Hepatocyte (in vitro differentiated cells): ENCODE measurements around the gene AMBRA1. TPM values are rescaled to one million over a fixed set of nuclear protein-coding genes. Genes with fewer than 3 reads are reported as not detected.

Experiments used
- DNase-seq: peaks from one replicate; pipeline ENCODE4 v3.0.0-alpha.2; 2016; ENCODE audit warnings: low spot score
- H2AFZ ChIP-seq: fragments of 200-600 bp; sonication (generic); 2 replicates; pipeline ENCODE4 v1.6.0; 2016; ENCODE audit warnings: antibody characterized with exemption, mild to moderate bottlenecking
- H3K27ac ChIP-seq: fragments of 200-600 bp; sonication (generic); 2 replicates; pipeline ENCODE4 v1.5.1; 2016; ENCODE audit warnings: mild to moderate bottlenecking
- H3K27me3 ChIP-seq: fragments of 200-600 bp; sonication (generic); 2 replicates; pipeline ENCODE4 v1.6.1; 2016
- H3K36me3 ChIP-seq: fragments of 200-600 bp; sonication (generic); replicated peaks from 2 replicates; pipeline ENCODE4 v1.5.1; 2016; ENCODE audit warnings: low read depth; ENCODE audit not compliant: insufficient read depth
- H3K4me1 ChIP-seq: fragments of 200-600 bp; sonication (generic); 2 replicates; pipeline ENCODE4 v1.5.1; 2016; ENCODE audit warnings: mild to moderate bottlenecking, moderate library complexity; ENCODE audit not compliant: insufficient read depth
- H3K4me2 ChIP-seq: fragments of 200-600 bp; sonication (generic); 2 replicates; pipeline ENCODE4 v1.6.0; 2016
- H3K4me3 ChIP-seq: fragments of 200-600 bp; sonication (generic); 2 replicates; pipeline ENCODE4 v1.5.1; 2016; ENCODE audit warnings: mild to moderate bottlenecking
- H3K79me2 ChIP-seq: fragments of 200-600 bp; sonication (generic); 2 replicates; pipeline ENCODE4 v1.6.0; 2017; ENCODE audit warnings: mild to moderate bottlenecking
- H3K9me2 ChIP-seq: fragments of 200-600 bp; sonication (generic); replicated peaks from 2 replicates; pipeline ENCODE4 v1.6.0; 2017; ENCODE audit warnings: mild to moderate bottlenecking; ENCODE audit not compliant: insufficient read depth
- H3K9me3 ChIP-seq: fragments of 200-600 bp; sonication (generic); 2 replicates; pipeline ENCODE4 v1.5.1; 2016; ENCODE audit warnings: low read depth, mild to moderate bottlenecking
- H4K20me1 ChIP-seq: fragments of 200-600 bp; sonication (generic); 2 replicates; pipeline ENCODE4 v1.6.0; 2016; ENCODE audit warnings: mild to moderate bottlenecking; ENCODE audit not compliant: insufficient read depth, poor library complexity, severe bottlenecking
- CTCF ChIP-seq: fragments of 200-600 bp; sonication (generic); IDR thresholded peaks from 2 replicates; pipeline ENCODE4 v1.5.1; 2016; ENCODE audit warnings: antibody characterized with exemption, mild to moderate bottlenecking; ENCODE audit not compliant: poor library complexity
- EZH2 ChIP-seq: fragments of 200-600 bp; sonication (generic); IDR thresholded peaks from 2 replicates; pipeline ENCODE4 v1.6.1; 2016; ENCODE audit warnings: antibody characterized with exemption, mild to moderate bottlenecking, borderline replicate concordance
- EZH2phosphoT487 ChIP-seq: fragments of 200-600 bp; sonication (generic); IDR thresholded peaks from one replicate; pipeline ENCODE4 v1.6.1; 2018; ENCODE audit warnings: antibody characterized with exemption, mild to moderate bottlenecking, low read depth, moderate library complexity; ENCODE audit not compliant: unreplicated experiment, severe bottlenecking
- WGBS: methylation state at CpG from one replicate; pipeline ENCODE4 v1.1.6; 2016; ENCODE audit warnings: low lambda C conversion rate; ENCODE audit errors: missing lambda C conversion rate; 5-methylcytosine and 5-hydroxymethylcytosine counted together
- polyA plus RNA-seq: library from polyadenylated mRNA; unstranded; fragments of >200 nt; fragmentation: Nextera tagmentation; extraction: Ambion mirVana; gene quantifications from 2 replicates; pipeline ENCODE4 v1.2.1, GENCODE V29; 2016
- total RNA-seq: library from RNA; depleted of rRNA; stranded (reverse); fragments of >200 nt; gene quantifications from 2 replicates; pipeline ENCODE4 v1.2.3, GENCODE V29; 2014

Gene AMBRA1
- total and polyA plus RNA-seq, 2 experiments from 2014 or later: 7.2 to 31.2 TPM

- H3K27ac ChIP-seq: no peak overlapping the region
- H3K27me3 ChIP-seq: no peaks in the 10 kb centered on the region
- H3K79me2 ChIP-seq: no peaks in the 10 kb centered on the region
- H2AFZ ChIP-seq: no peak overlapping the region
- H3K4me1 ChIP-seq: no peaks in the 10 kb centered on the region
- no peaks in the 10 kb centered on the region for H4K20me1 ChIP-seq
- no peak for DNase-seq
- H3K4me3 ChIP-seq: no peak overlapping the region
- 32% methylated on average over 4 of the region's 4 CpGs for WGBS
- no peaks in the 10 kb centered on the region for H3K36me3 ChIP-seq
- no peak for TF ChIP-seq EZH2phosphoT487
- TF ChIP-seq CTCF: no peak
- TF ChIP-seq EZH2: no peak
- H3K9me3 ChIP-seq: no peaks in the 10 kb centered on the region
- no peaks in the 10 kb centered on the region for H3K9me2 ChIP-seq
- H3K4me2 ChIP-seq: no peak overlapping the region
These were observed 155.6 kb downstream of the AMBRA1 start for GRCh38 chr11:46438211-46438610.

- H4K20me1 ChIP-seq: no peaks in the 10 kb centered on the region
- H3K9me2 ChIP-seq: no peaks in the 10 kb centered on the region
- WGBS: 96% methylated on average over 6 of the region's 6 CpGs
- H3K4me2 ChIP-seq: no peak overlapping the region
- H3K9me3 ChIP-seq: no peaks in the 10 kb centered on the region
- no peaks in the 10 kb centered on the region for H3K27me3 ChIP-seq
- no peaks in the 10 kb centered on the region for H3K4me1 ChIP-seq
- no peaks in the 10 kb centered on the region for H3K79me2 ChIP-seq
- H2AFZ ChIP-seq: no peak overlapping the region
- no peak overlapping the region for H3K4me3 ChIP-seq
- DNase-seq: no peak
- H3K27ac ChIP-seq: no peak overlapping the region
- TF ChIP-seq CTCF: no peak
- no peak for TF ChIP-seq EZH2phosphoT487
- TF ChIP-seq EZH2: no peak
- no peaks in the 10 kb centered on the region for H3K36me3 ChIP-seq
These were observed 156.6 kb downstream of the AMBRA1 start for GRCh38 chr11:46437122-46437689.

- Histone ChIP-seq H3K9me2 (no peaks in the 10 kb centered on the region), H3K36me3 (no peaks in the 10 kb centered on the region), H3K9me3 (no peaks in the 10 kb centered on the region), H4K20me1 (no peaks in the 10 kb centered on the region), H3K4me1 (no peaks in the 10 kb centered on the region), H3K79me2 (no peaks in the 10 kb centered on the region), H3K27me3 (no peaks in the 10 kb centered on the region), H3K4me2 (no peak overlapping the region), H3K4me3 (no peak overlapping the region), H2AFZ (no peak overlapping the region), H3K27ac (no peak overlapping the region)
- no peak for DNase-seq
- WGBS: 71% methylated on average over 3 of the region's 3 CpGs
- TF ChIP-seq CTCF (no peak), EZH2phosphoT487 (no peak)
These were observed 157.7 kb downstream of the AMBRA1 start for GRCh38 chr11:46436113-46436512.

- 79% methylated on average over 3 of the region's 3 CpGs for WGBS
- no peak overlapping the region for H3K4me2 ChIP-seq
- no peaks in the 10 kb centered on the region for H3K36me3 ChIP-seq
These were observed 158.1 kb downstream of the AMBRA1 start for GRCh38 chr11:46435679-46436078.

More at GRCh38 chr11:46435679-46436078, 158.1 kb downstream of the AMBRA1 start:
- H3K27ac ChIP-seq: no peak overlapping the region
- H3K9me2 ChIP-seq: no peaks in the 10 kb centered on the region
- H2AFZ ChIP-seq: no peak overlapping the region
- H3K4me3 ChIP-seq: no peak overlapping the region
- H3K79me2 ChIP-seq: no peaks in the 10 kb centered on the region
- no peaks in the 10 kb centered on the region for H3K4me1 ChIP-seq
- H4K20me1 ChIP-seq: no peaks in the 10 kb centered on the region
- DNase-seq: no peak
- TF ChIP-seq CTCF (no peak), EZH2 (no peak)
- no peaks in the 10 kb centered on the region for H3K9me3 ChIP-seq
- no peaks in the 10 kb centered on the region for H3K27me3 ChIP-seq
